Esophagus (tissue), 2 donors: ENCODE data around the gene TEAD4. TPM values are rescaled to one million over a fixed set of nuclear protein-coding genes. Genes with fewer than 3 reads are reported as not detected.

Experiments
- H3K27ac ChIP-seq, 2 donors: one replicate each; pipeline ENCODE4 v1.5.1; 2013; ENCODE audit warnings: low read depth in 2 of 2, mild to moderate bottlenecking in 2 of 2, inconsistent platforms in 1 of 2, low read length in 1 of 2, moderate library complexity in 1 of 2
- H3K27me3 ChIP-seq, 2 donors: one replicate each; pipeline ENCODE4 v1.6.1; 2013; ENCODE audit warnings: low read length in 2 of 2, control low read depth in 1 of 2, mild to moderate bottlenecking in 1 of 2; ENCODE audit not compliant: insufficient read depth in 2 of 2, control insufficient read depth in 1 of 2
- H3K36me3 ChIP-seq, 2 donors: one replicate each; pipeline ENCODE4 v1.6.1; 2013; ENCODE audit warnings: low read length in 1 of 2; ENCODE audit not compliant: control insufficient read depth in 2 of 2, insufficient read depth in 2 of 2
- H3K4me1 ChIP-seq, 2 donors: one replicate each; pipeline ENCODE4 v1.6.1; 2013; ENCODE audit warnings: low read length in 1 of 2; ENCODE audit not compliant: control insufficient read depth in 2 of 2, insufficient read depth in 2 of 2
- H3K4me3 ChIP-seq, 2 donors: one replicate each; pipeline ENCODE4 v1.5.1; 2013; ENCODE audit warnings: low read length in 2 of 2, mild to moderate bottlenecking in 2 of 2, low read depth in 1 of 2, moderate library complexity in 1 of 2
- H3K9me3 ChIP-seq, 2 donors: one replicate each; pipeline ENCODE4 v1.6.1; 2013; ENCODE audit warnings: mild to moderate bottlenecking in 2 of 2, low read depth in 1 of 2, low read length in 1 of 2, moderate library complexity in 1 of 2; ENCODE audit not compliant: control insufficient read depth in 2 of 2, insufficient read depth in 1 of 2
- WGBS, 2 donors: extraction: QIAGEN DNeasy Blood & Tissue Kit; methylation state at CpG; one replicate each; pipeline ENCODE4 v1.1.7; 2013; 5-methylcytosine and 5-hydroxymethylcytosine counted together
- polyA plus RNA-seq, 2 donors: library from polyadenylated mRNA; stranded (reverse); fragments of 200-250 nt; gene quantifications; one replicate each; pipeline ENCODE4 v1.2.3, GENCODE V29; 2013
- donor health status: healthy with polysubstance abuse.
- donor health status: Bipolar disorder and iron deficiency.

The TEAD4 gene
- polyA plus RNA-seq, 2 donors: 4.2 to 8.5 TPM

GRCh38 chr12:3032770-3033538, 73.8 kb downstream of the TEAD4 start:
- Histone ChIP-seq H3K4me3 (no peak overlapping the region), H3K27ac (no peak overlapping the region), H3K9me3 (no peaks in the 10 kb centered on the region), H3K36me3 (peaks cover 3 to 14% of the 10 kb centered on the region in 2 donors), H3K27me3 (no peaks in the 10 kb centered on the region), H3K4me1 (peaks cover 0 to 5% of the 10 kb centered on the region in 2 donors)
- WGBS, 2 donors: 71 to 78% methylated on average over 26 to 27 of the region's 27 CpGs

DNA sequence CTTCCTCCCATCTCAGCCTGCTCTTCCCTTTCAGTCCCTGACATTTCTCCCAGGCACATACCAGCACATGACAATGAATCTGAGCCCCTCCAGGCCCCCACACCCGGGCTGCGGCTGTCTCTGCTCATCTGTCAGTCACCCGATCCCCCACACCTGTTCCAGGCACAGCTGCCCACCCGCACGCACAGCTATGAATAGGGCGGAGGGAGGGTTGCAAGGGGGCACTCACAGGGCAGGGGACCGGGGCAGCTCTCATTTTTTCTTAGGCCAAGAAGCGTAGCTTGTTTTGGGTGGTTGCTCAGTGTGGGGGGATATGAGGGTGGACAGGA, 74.3 kb downstream of the TEAD4 start:
- no peak overlapping the region for H3K4me3 ChIP-seq
- H3K4me1 ChIP-seq: peaks cover 0 to 5% of the 10 kb centered on the region in 2 donors
- 81 to 84% methylated on average over 8 of the region's 8 CpGs for WGBS, 2 donors
- peaks cover 6 to 17% of the 10 kb centered on the region in 2 donors for H3K36me3 ChIP-seq
- no peak overlapping the region for H3K27ac ChIP-seq
- no peaks in the 10 kb centered on the region for H3K27me3 ChIP-seq
- no peaks in the 10 kb centered on the region for H3K9me3 ChIP-seq

GRCh38 chr12:3034067-3034750, 75.0 kb downstream of the TEAD4 start:
- 40 to 54% methylated on average over 10 of the region's 10 CpGs for WGBS, 2 donors
- no peaks in the 10 kb centered on the region for H3K27me3 ChIP-seq

GRCh38 chr12:3035171-3035570, 76.0 kb downstream of the TEAD4 start:
- WGBS, 2 donors: 84 to 87% methylated on average over 5 of the region's 5 CpGs
- H3K36me3 ChIP-seq: peaks cover 6 to 21% of the 10 kb centered on the region in 2 donors
- peaks cover 0 to 5% of the 10 kb centered on the region in 2 donors for H3K4me1 ChIP-seq
- no peak overlapping the region for H3K4me3 ChIP-seq
- H3K27ac ChIP-seq: no peak overlapping the region
- H3K27me3 ChIP-seq: no peaks in the 10 kb centered on the region
- no peaks in the 10 kb centered on the region for H3K9me3 ChIP-seq

More at GRCh38 chr12:3034067-3034750, 75.0 kb downstream of the TEAD4 start:
- Histone ChIP-seq H3K36me3 (peaks cover 6 to 19% of the 10 kb centered on the region in 2 donors), H3K27ac (no peak overlapping the region), H3K4me1 (peaks cover 0 to 5% of the 10 kb centered on the region in 2 donors), H3K9me3 (no peaks in the 10 kb centered on the region), H3K4me3 (no peak overlapping the region)

DNA sequence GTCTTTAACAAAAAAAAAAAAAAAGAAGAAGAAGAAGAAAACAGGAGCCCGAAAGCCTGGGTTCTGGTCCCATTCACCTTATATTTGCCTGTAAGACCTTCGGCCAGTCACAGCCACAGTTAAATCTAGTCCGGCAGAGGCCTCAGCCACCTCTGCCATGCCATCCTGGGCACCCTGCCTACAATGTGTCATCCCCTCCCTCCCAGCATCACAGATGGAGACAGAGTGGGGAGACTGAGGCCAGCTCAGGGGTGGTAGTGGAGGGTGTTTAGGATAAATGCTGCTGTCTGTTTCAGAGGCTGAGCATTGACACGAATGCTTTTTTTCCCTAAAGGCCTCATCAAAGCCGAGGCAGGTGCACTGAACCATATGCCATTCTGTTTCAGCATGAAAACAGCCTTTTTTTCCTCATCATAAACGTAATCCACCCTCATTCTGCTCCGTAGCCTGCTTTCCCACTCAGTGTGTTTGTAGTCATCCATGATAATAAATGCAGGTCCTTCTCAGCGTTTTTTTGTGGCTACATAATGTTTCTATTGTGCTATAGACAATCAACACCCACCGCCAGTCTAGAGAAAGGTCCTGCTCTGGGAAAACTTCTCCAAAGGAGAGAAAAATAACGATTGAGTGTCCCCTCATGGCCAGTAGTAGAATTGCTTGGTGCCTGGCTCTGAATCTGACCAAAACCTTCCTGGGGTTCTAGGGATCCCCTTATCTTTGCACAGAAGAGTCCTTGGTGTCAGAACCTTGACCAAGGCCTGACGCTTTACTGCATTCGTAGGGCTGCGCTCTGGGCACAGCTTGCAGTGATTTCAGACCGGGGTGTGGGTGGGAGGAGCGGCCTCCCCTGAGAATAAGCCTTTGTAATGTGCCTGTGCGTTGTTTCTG, 76.9 kb downstream of the TEAD4 start:
- no peaks in the 10 kb centered on the region for H3K27me3 ChIP-seq
- no peak overlapping the region for H3K27ac ChIP-seq
- H3K36me3 ChIP-seq: peaks cover 6 to 27% of the 10 kb centered on the region in 2 donors
- no peaks in the 10 kb centered on the region for H3K9me3 ChIP-seq
- H3K4me3 ChIP-seq: no peak overlapping the region
- whole genome bisulfite sequencing, 2 donors: 83 to 84% methylated on average over 16 of the region's 16 CpGs
- H3K4me1 ChIP-seq: peaks cover 0 to 5% of the 10 kb centered on the region in 2 donors

GRCh38 chr12:3036901-3037600, 77.9 kb downstream of the TEAD4 start:
- Histone ChIP-seq H3K27ac (no peak overlapping the region), H3K27me3 (no peaks in the 10 kb centered on the region), H3K4me1 (peaks cover 0 to 3% of the 10 kb centered on the region in 2 donors), H3K9me3 (no peaks in the 10 kb centered on the region), H3K4me3 (no peak overlapping the region), H3K36me3 (peaks cover 6 to 25% of the 10 kb centered on the region in 2 donors)
- WGBS, 2 donors: 87 to 88% methylated on average over 12 of the region's 12 CpGs

- H3K27me3 ChIP-seq: no peaks in the 10 kb centered on the region
- peaks cover 6 to 23% of the 10 kb centered on the region in 2 donors for H3K36me3 ChIP-seq
- H3K9me3 ChIP-seq: no peaks in the 10 kb centered on the region
- H3K27ac ChIP-seq: no peak overlapping the region
- no peak overlapping the region for H3K4me3 ChIP-seq
- peaks cover 0 to 1% of the 10 kb centered on the region in 2 donors for H3K4me1 ChIP-seq
- 80 to 82% methylated on average over 7 of the region's 7 CpGs for WGBS, 2 donors
Measured at GRCh38 chr12:3038166-3038565, 79.0 kb downstream of the TEAD4 start.

- Histone ChIP-seq H3K4me3 (no peak overlapping the region), H3K4me1 (no peaks in the 10 kb centered on the region), H3K27ac (no peak overlapping the region), H3K36me3 (peaks cover 6 to 23% of the 10 kb centered on the region in 2 donors), H3K9me3 (no peaks in the 10 kb centered on the region), H3K27me3 (no peaks in the 10 kb centered on the region)
- WGBS, 2 donors: 84 to 88% methylated on average over 11 of the region's 11 CpGs
Measured at GRCh38 chr12:3038926-3039510, 79.8 kb downstream of the TEAD4 start.
